HG02588 (cell line): Measurements from ENCODE around the gene LHFPL3.

ENCODE experiments used
- ATAC-seq: cut with Tn5 transposase; IDR thresholded peaks from one replicate; pipeline ENCODE4 v1.9.1; 2021; ENCODE audit warnings: mild to moderate bottlenecking, moderate library complexity; ENCODE audit not compliant: unreplicated experiment

Gene LHFPL3

GRCh38 chr7:104838537-104839299 lies 510.3 kb downstream of the LHFPL3 start:
- ATAC-seq = peak; percentile 77

GRCh38 chr7:104839842-104840241 lies 511.4 kb downstream of the LHFPL3 start:
- no peak for ATAC-seq

GRCh38 chr7:104841798-104842197 lies 513.4 kb downstream of the LHFPL3 start:
- no peak for ATAC-seq

GRCh38 chr7:104843198-104843597 lies 514.8 kb downstream of the LHFPL3 start:
- ATAC-seq = no peak

GRCh38 chr7:104845557-104845956 lies 517.2 kb downstream of the LHFPL3 start:
- no peak for ATAC-seq

- ATAC-seq = no peak
Measured at GRCh38 chr7:104846731-104847130, 518.3 kb downstream of the LHFPL3 start.

GRCh38 chr7:104848138-104848990 lies 520.0 kb downstream of the LHFPL3 start:
- no peak for ATAC-seq

GRCh38 chr7:104850374-104850773 lies 522.0 kb downstream of the LHFPL3 start:
- ATAC-seq = no peak

- no peak for ATAC-seq
Measured at GRCh38 chr7:104851268-104851667, 522.9 kb downstream of the LHFPL3 start.

- no peak for ATAC-seq
Measured at GRCh38 chr7:104852386-104852785, 524.0 kb downstream of the LHFPL3 start.

GRCh38 chr7:104855861-104856260 lies 527.5 kb downstream of the LHFPL3 start:
- no peak for ATAC-seq

GRCh38 chr7:104857458-104858425 lies 529.3 kb downstream of the LHFPL3 start:
- peak; percentile 65 for ATAC-seq

GRCh38 chr7:104859754-104860426 lies 531.5 kb downstream of the LHFPL3 start:
- no peak for ATAC-seq

GRCh38 chr7:104861729-104862390 lies 533.5 kb downstream of the LHFPL3 start:
- ATAC-seq = no peak

GRCh38 chr7:104862719-104863118 lies 534.3 kb downstream of the LHFPL3 start:
- ATAC-seq = no peak

- ATAC-seq = no peak
Measured at GRCh38 chr7:104873401-104873800, 545.0 kb downstream of the LHFPL3 start.

- ATAC-seq = peak; percentile 79
Measured at GRCh38 chr7:104878577-104878976, 550.2 kb downstream of the LHFPL3 start.

GRCh38 chr7:104883248-104883717 lies 554.9 kb downstream of the LHFPL3 start:
- ATAC-seq = no peak

- ATAC-seq = peak; percentile 78
Measured at GRCh38 chr7:104883718-104884452, 555.5 kb downstream of the LHFPL3 start.
